ENCODE data around the gene NPHS1. TPM values are rescaled to one million over a fixed set of nuclear protein-coding genes. Genes with fewer than 3 reads are reported as not detected.

The NPHS1 gene
- total and polyA plus RNA-seq, 2 of the 8 experiments (the other 6 are each of a cell fraction or from before 2014, with no cell fraction given), result 1.3 to 1.4 TPM

DNA sequence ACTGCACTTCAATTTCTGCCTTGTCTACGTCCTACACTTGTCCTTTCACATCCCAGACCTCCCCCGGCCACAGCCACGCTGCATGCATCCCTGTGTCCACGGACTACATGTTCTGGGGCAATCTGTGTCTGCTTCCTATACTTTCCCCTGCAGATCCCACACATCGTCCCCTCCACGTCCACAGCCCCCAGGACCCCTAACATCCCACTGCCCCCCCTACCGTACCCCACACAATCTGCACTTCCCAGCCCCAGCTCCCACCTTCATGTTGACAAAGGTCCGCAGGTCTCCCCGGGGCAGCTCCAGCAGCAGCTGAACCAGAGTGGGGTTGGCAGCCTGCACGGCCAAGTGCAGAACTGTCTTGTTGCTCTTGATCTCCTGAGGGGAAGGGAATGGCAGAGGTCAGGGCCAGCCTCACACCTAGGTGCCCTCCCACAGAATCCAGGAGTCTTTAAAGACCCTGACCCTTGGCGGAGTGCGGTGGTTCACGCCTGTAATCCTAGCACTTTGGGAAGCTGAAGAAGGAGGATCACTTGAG lies 37.9 kb upstream of the NPHS1 start (continued):
- TF ChIP-seq, protein P1, sequence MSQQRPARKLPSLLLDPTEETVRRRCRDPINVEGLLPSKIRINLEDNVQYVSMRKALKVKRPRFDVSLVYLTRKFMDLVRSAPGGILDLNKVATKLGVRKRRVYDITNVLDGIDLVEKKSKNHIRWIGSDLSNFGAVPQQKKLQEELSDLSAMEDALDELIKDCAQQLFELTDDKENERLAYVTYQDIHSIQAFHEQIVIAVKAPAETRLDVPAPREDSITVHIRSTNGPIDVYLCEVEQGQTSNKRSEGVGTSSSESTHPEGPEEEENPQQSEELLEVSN (IDR thresholded peaks at IDR 0.05), result no peak
- TF ChIP-seq, protein P2, sequence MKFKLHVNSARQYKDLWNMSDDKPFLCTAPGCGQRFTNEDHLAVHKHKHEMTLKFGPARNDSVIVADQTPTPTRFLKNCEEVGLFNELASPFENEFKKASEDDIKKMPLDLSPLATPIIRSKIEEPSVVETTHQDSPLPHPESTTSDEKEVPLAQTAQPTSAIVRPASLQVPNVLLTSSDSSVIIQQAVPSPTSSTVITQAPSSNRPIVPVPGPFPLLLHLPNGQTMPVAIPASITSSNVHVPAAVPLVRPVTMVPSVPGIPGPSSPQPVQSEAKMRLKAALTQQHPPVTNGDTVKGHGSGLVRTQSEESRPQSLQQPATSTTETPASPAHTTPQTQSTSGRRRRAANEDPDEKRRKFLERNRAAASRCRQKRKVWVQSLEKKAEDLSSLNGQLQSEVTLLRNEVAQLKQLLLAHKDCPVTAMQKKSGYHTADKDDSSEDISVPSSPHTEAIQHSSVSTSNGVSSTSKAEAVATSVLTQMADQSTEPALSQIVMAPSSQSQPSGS (IDR thresholded peaks at IDR 0.05; ENCODE audit: low read length), result no peak
- TF ChIP-seq, protein P3, sequence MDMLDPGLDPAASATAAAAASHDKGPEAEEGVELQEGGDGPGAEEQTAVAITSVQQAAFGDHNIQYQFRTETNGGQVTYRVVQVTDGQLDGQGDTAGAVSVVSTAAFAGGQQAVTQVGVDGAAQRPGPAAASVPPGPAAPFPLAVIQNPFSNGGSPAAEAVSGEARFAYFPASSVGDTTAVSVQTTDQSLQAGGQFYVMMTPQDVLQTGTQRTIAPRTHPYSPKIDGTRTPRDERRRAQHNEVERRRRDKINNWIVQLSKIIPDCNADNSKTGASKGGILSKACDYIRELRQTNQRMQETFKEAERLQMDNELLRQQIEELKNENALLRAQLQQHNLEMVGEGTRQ (IDR thresholded peaks at IDR 0.05; ENCODE audit: low read length), result no peak
- TF ChIP-seq POLR2AphosphoS5 (IDR thresholded peaks at IDR 0.05; ENCODE audit: low read depth, low read length) (no peak), YY1 (IDR thresholded peaks at IDR 0.05; ENCODE audit: low read depth, low read length) (no peak), EGR1 (IDR thresholded peaks at IDR 0.05; ENCODE audit: borderline replicate concordance, low read depth, low read length) (no peak)
